ENCODE results near the gene ZIC5. TPM values are rescaled to one million over a fixed set of nuclear protein-coding genes. Genes with fewer than 3 reads are reported as not detected.

Gene ZIC5
- total and polyA plus RNA-seq, 9 of the 15 experiments (the other 6 are each of a cell fraction or from before 2014, with no cell fraction given), result 0.57 to 2.0 (median 1.1) TPM

DNA sequence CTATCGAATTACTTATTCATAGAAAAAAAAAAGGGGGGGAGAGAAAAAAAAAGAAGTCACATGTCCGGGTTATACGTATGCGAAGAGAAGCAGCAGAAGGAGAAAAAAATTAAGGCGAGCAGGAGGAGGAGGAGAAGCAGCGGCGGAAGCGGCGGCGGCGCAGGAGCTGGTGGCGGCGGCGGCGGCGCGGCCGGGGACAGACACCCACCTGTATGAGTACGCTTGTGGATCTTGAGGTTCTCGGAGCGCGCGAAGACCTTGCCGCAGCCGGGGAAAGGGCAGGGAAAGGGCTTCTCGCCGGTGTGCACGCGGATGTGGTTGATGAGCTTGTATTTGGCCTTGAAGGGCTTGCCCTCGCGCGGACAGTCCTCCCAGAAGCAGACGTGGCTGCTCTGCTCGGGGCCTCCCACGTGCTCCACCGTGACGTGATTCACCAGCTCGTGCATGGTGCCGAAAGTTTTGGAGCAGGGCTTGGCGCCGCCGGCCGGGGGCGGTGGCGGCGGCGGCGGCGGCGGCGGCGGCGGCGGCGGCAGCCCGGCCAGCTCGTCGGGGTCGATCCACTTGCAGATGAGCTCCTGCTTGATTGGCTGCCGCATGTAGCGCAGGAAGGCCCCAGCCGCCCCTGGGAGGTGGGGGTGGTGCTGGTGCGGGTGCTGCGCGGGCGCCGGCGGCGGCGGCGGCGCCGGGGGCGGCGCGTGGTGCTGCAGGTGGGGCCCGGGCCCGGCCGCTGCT is 1.5 kb downstream of the ZIC5 start (continued):
- TF ChIP-seq CREB1 (IDR thresholded peaks at IDR 0.05) (0 out of 2 replicates have a peak, but pooled peaks have one; percentile 28), CREB1 (CRISPR knock-in tag; IDR thresholded peaks at IDR 0.05) (peak; percentile 33; the same call in 1 of the 2 replicates), VEZF1 (CRISPR knock-in tag; IDR thresholded peaks at IDR 0.05) (0 out of 2 replicates have a peak, but pooled peaks have one; percentile 9), E2F6 (IDR thresholded peaks at IDR 0.05; ENCODE audit: borderline replicate concordance in 1 of 2, extremely low read depth in 1 of 2, insufficient read depth in 1 of 2, insufficient read length in 1 of 2, low read depth in 1 of 2, low read length in 1 of 2, poor library complexity in 1 of 2, severe bottlenecking in 1 of 2) (peak; percentile 66 to 86), PML (IDR thresholded peaks at IDR 0.05; ENCODE audit: low read length) (no peak), HNRNPLL (IDR thresholded peaks at IDR 0.05; ENCODE audit: low read depth, low read length, poor library complexity, severe bottlenecking) (peak; percentile 22), USF1 (CRISPR knock-in tag; IDR thresholded peaks at IDR 0.05) (peak; percentile 67), ZNF512 (tag; IDR thresholded peaks at IDR 0.05) (peak; percentile 79), ZNF766 (CRISPR knock-in tag; conservative IDR thresholded peaks at IDR 0.05) (0 out of 2 replicates have a peak, but pooled peaks have one; percentile 10), SIN3A (IDR thresholded peaks at IDR 0.05; ENCODE audit: borderline replicate concordance in 2 of 2, control insufficient read depth in 1 of 2, low read depth in 2 of 2, low read length in 2 of 2) (0 out of 4 replicates have a peak, but pooled peaks of 1 of the 2 experiments have one; percentile 45), MAX (CRISPR knock-in tag; IDR thresholded peaks at IDR 0.05) (peak; percentile 87), FOXM1 (IDR thresholded peaks at IDR 0.05; ENCODE audit: low read depth) (no peak), FOXM1 (CRISPR knock-in tag; IDR thresholded peaks at IDR 0.05; ENCODE audit: low read depth) (no peak), IRF2 (CRISPR knock-in tag; IDR thresholded peaks at IDR 0.05) (no peak), ZBTB8A (IDR thresholded peaks at IDR 0.05; ENCODE audit: partially characterized antibody) (no peak), CBX1 (IDR thresholded peaks at IDR 0.05; ENCODE audit: low read depth) (0 out of 2 replicates have a peak, but pooled peaks have one; percentile 32), XRCC5 (IDR thresholded peaks at IDR 0.05; ENCODE audit: low read depth, low read length) (no peak), RNF2 (IDR thresholded peaks at IDR 0.05) (peak; percentile 54; the same call in 1 of the 2 replicates)
- TF ChIP-seq, protein P1, sequence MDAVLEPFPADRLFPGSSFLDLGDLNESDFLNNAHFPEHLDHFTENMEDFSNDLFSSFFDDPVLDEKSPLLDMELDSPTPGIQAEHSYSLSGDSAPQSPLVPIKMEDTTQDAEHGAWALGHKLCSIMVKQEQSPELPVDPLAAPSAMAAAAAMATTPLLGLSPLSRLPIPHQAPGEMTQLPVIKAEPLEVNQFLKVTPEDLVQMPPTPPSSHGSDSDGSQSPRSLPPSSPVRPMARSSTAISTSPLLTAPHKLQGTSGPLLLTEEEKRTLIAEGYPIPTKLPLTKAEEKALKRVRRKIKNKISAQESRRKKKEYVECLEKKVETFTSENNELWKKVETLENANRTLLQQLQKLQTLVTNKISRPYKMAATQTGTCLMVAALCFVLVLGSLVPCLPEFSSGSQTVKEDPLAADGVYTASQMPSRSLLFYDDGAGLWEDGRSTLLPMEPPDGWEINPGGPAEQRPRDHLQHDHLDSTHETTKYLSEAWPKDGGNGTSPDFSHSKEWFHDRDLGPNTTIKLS (IDR thresholded peaks at IDR 0.05; ENCODE audit: borderline replicate concordance, low read depth), result peak; percentile 77; the same call in 1 of the 2 replicates

All from K562 (cell line).